Measurements from ENCODE around the gene F10.
"Not testable (repeated sequence)": the region's sequence is repeated elsewhere in the genome, so short reads cannot be mapped to it uniquely, and the experiment has no call there.

Gene F10

GRCh38 chr13:113086991-113087922, 35.3 kb upstream of the F10 start:
- DNase-seq, result no peak

- DNase-seq, result no peak
Observed at GRCh38 chr13:113087923-113088690, 34.5 kb upstream of the F10 start.

- DNase-seq, result no peak
Observed at GRCh38 chr13:113088691-113089020, 33.9 kb upstream of the F10 start.

GRCh38 chr13:113089693-113090414, 32.7 kb upstream of the F10 start:
- DNase-seq, result no peak

GRCh38 chr13:113090415-113090770, 32.2 kb upstream of the F10 start:
- DNase-seq, result no peak

- DNase-seq, result no peak
Observed at GRCh38 chr13:113090806-113091205, 31.8 kb upstream of the F10 start.

- no peak for DNase-seq
Observed at GRCh38 chr13:113091211-113091771, 31.3 kb upstream of the F10 start.

- no peak for DNase-seq
Observed at GRCh38 chr13:113091891-113092775, 30.5 kb upstream of the F10 start.

GRCh38 chr13:113092776-113093579, 29.6 kb upstream of the F10 start:
- no peak for DNase-seq

GRCh38 chr13:113093580-113094409, 28.8 kb upstream of the F10 start:
- DNase-seq, result no peak

GRCh38 chr13:113094410-113094800, 28.2 kb upstream of the F10 start:
- DNase-seq, result no peak

- no peak for DNase-seq
Observed at GRCh38 chr13:113095146-113096051, 27.2 kb upstream of the F10 start.

- no peak for DNase-seq
Observed at GRCh38 chr13:113096052-113096744, 26.4 kb upstream of the F10 start.

- no peak for DNase-seq
Observed at GRCh38 chr13:113096745-113097305, 25.8 kb upstream of the F10 start.

- DNase-seq, result no peak
Observed at GRCh38 chr13:113097651-113098050, 24.9 kb upstream of the F10 start.

GRCh38 chr13:113098162-113098732, 24.4 kb upstream of the F10 start:
- no peak for DNase-seq

- DNase-seq, result no peak
Observed at GRCh38 chr13:113099142-113099541, 23.5 kb upstream of the F10 start.

GRCh38 chr13:113102302-113102701, 20.3 kb upstream of the F10 start:
- not testable (repeated sequence) for DNase-seq

Data from NCI-H2029 (cell line).